ENCODE measurements around the gene PLA2G4B.

GRCh38 chr15:41888662-41889253 is 50.1 kb downstream of the PLA2G4B start:
- no peak for TF ChIP-seq PRDM15 (CRISPR knock-in tag; IDR thresholded peaks at IDR 0.05)
- TF ChIP-seq E2F1 (CRISPR knock-in tag; IDR thresholded peaks at IDR 0.05) = no peak
- no peak for TF ChIP-seq CTCF (IDR thresholded peaks at IDR 0.05)
- TF ChIP-seq CREB1 (CRISPR knock-in tag; IDR thresholded peaks at IDR 0.05) = no peak
- TF ChIP-seq ZBTB43 (CRISPR knock-in tag; IDR thresholded peaks at IDR 0.05) = no peak
- TF ChIP-seq KAT7 (CRISPR knock-in tag; IDR thresholded peaks at IDR 0.05; ENCODE audit: borderline replicate concordance) = no peak
- TF ChIP-seq ATF2 (CRISPR knock-in tag; IDR thresholded peaks at IDR 0.05; ENCODE audit: borderline replicate concordance, low read depth) = no peak
- TF ChIP-seq HMGXB4 (CRISPR knock-in tag; IDR thresholded peaks at IDR 0.05) = no peak
